Activated CD4-positive, CD25-positive, alpha-beta regulatory T cell treated with anti-CD3 and anti-CD28 coated beads, Interleukin-2, amount 50 U/mL, for 72 hours (primary cell): Measurements from ENCODE around the gene NT5DC2.

Source experiments
- DNase-seq: peaks from one replicate; pipeline ENCODE4 v3.0.0; 2021

NT5DC2 gene

GRCh38 chr3:52524752-52525679 is 8.6 kb downstream of the NT5DC2 start:
- no peak for DNase-seq

- no peak for DNase-seq
Measured at GRCh38 chr3:52524258-52524751, 9.4 kb downstream of the NT5DC2 start.

GRCh38 chr3:52523386-52524257 is 10.0 kb downstream of the NT5DC2 start:
- DNase-seq: no peak

GRCh38 chr3:52522651-52523251 is 10.9 kb downstream of the NT5DC2 start:
- DNase-seq: no peak

GRCh38 chr3:52521881-52522650 is 11.6 kb downstream of the NT5DC2 start:
- no peak for DNase-seq

- DNase-seq: no peak
Measured at GRCh38 chr3:52521488-52521824, 12.2 kb downstream of the NT5DC2 start.

- DNase-seq: no peak
Measured at GRCh38 chr3:52520716-52521487, 12.8 kb downstream of the NT5DC2 start.

GRCh38 chr3:52520141-52520667 is 13.5 kb downstream of the NT5DC2 start:
- DNase-seq: no peak

- no peak for DNase-seq
Measured at GRCh38 chr3:52519445-52520140, 14.1 kb downstream of the NT5DC2 start.

- DNase-seq: no peak
Measured at GRCh38 chr3:52518723-52519444, 14.8 kb downstream of the NT5DC2 start.

- no peak for DNase-seq
Measured at GRCh38 chr3:52517796-52518722, 15.6 kb downstream of the NT5DC2 start.

GRCh38 chr3:52516509-52517195 is 17.0 kb downstream of the NT5DC2 start:
- DNase-seq: no peak

GRCh38 chr3:52515192-52515591 is 18.5 kb downstream of the NT5DC2 start:
- no peak for DNase-seq

- no peak for DNase-seq
Measured at GRCh38 chr3:52514576-52514975, 19.1 kb downstream of the NT5DC2 start.

- DNase-seq: no peak
Measured at GRCh38 chr3:52513281-52513680, 20.4 kb downstream of the NT5DC2 start.

GRCh38 chr3:52512727-52513126 is 20.9 kb downstream of the NT5DC2 start:
- DNase-seq: no peak

GRCh38 chr3:52512105-52512504 is 21.6 kb downstream of the NT5DC2 start:
- no peak for DNase-seq

- no peak for DNase-seq
Measured at GRCh38 chr3:52511509-52511908, 22.1 kb downstream of the NT5DC2 start.
